Measurements from ENCODE around the gene PAX3.

Gene PAX3

DNA sequence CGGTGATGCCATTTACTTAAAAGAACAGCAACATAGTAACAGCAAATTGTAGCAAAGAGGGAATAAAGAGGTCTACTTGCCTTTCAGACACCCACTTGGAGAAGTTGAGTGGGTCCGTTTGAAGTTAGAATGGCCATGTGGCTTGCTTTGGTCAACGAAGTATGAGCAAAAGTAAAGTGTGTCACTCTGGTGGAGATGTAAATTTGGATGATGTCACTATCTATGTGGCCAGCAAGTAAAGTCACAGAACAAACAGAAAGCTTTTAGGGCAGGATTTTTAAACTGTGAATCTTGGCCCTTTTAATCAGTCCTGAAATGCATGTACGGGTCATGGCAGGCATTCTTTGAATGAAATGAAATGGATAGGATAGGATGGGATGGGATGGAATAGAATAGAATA lies 120.3 kb downstream of the PAX3 start:
- DNase-seq (ENCODE audit: low read depth, low spot score), result no peak
- Histone ChIP-seq H3K9me3 (ENCODE audit: insufficient read depth, low read length) (no peaks in the 10 kb centered on the region), H3K4me3 (ENCODE audit: insufficient read length, low read depth) (no peak overlapping the region), H3K27me3 (ENCODE audit: insufficient read depth, insufficient read length) (peaks cover 23% of the 10 kb centered on the region), H3K9ac (ENCODE audit: insufficient read length, low read depth) (no peak overlapping the region), H3K36me3 (ENCODE audit: insufficient read depth, insufficient read length, low read length) (no peaks in the 10 kb centered on the region), H3K4me1 (ENCODE audit: insufficient read depth, insufficient read length) (no peaks in the 10 kb centered on the region)
- TF ChIP-seq YY1 (IDR thresholded peaks at IDR 0.05; ENCODE audit: insufficient read depth, insufficient read length) (no peak), SUZ12 (IDR thresholded peaks at IDR 0.05; ENCODE audit: extremely low read depth, insufficient read depth, insufficient read length) (no peak), ZNF274 (IDR thresholded peaks at IDR 0.05; ENCODE audit: low read depth, low read length) (no peak)

DNA sequence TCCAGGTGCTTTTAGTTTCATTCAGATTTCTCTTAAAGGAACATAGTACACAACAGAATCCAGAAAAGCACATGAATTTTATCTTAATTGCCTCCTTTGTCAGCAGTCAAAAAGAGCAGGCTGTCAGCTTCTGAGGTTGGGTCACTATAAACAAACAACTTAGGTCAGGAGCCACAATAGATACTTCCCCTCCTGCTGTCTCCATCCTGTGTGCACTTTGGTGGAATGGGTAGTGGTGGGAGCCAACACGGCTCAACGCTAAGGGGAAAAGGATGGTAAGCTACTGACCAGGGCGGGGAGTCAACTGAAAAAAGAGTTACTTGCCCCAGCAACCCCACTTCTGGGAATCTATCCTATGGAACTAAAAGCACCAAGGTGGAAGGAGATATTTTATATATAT lies 121.9 kb downstream of the PAX3 start:
- no peaks in the 10 kb centered on the region for H3K4me1 ChIP-seq (ENCODE audit: insufficient read depth, insufficient read length)
- H3K9me3 ChIP-seq (ENCODE audit: insufficient read depth, low read length), result no peaks in the 10 kb centered on the region
- H3K27me3 ChIP-seq (ENCODE audit: insufficient read depth, insufficient read length), result peaks cover 23% of the 10 kb centered on the region
- no peak for TF ChIP-seq YY1 (IDR thresholded peaks at IDR 0.05; ENCODE audit: insufficient read depth, insufficient read length)
- TF ChIP-seq ZNF274 (IDR thresholded peaks at IDR 0.05; ENCODE audit: low read depth, low read length), result no peak
- no peak for DNase-seq (ENCODE audit: low read depth, low spot score)
- H3K4me3 ChIP-seq (ENCODE audit: insufficient read length, low read depth), result no peak overlapping the region
- no peaks in the 10 kb centered on the region for H3K36me3 ChIP-seq (ENCODE audit: insufficient read depth, insufficient read length, low read length)
- no peak overlapping the region for H3K9ac ChIP-seq (ENCODE audit: insufficient read length, low read depth)

DNA sequence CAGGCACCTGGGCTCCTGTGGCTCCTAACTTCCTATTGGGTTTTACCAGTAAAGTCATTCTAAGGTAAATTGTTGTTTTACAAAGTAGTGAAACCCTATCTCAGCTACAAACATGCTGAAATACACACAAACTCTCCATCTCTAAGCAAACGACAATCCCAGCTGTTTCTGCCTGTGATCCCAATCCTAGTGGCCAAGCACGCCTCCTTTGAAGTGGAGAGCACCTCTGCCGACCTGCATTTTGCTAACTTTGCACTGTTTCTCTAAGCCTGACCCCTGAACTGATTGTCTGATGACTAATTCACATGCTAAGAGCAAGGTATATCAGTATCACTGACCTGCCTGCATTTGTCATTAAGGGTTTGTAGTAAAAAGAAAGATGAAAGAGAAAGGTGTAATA lies 124.3 kb downstream of the PAX3 start:
- H3K9me3 ChIP-seq (ENCODE audit: insufficient read depth, low read length), result peaks cover 5% of the 10 kb centered on the region; the same call in 1 of the 2 replicates
- no peaks in the 10 kb centered on the region for H3K4me1 ChIP-seq (ENCODE audit: insufficient read depth, insufficient read length)
- TF ChIP-seq SUZ12 (IDR thresholded peaks at IDR 0.05; ENCODE audit: extremely low read depth, insufficient read depth, insufficient read length), result no peak
- TF ChIP-seq ZNF274 (IDR thresholded peaks at IDR 0.05; ENCODE audit: low read depth, low read length), result no peak
- TF ChIP-seq YY1 (IDR thresholded peaks at IDR 0.05; ENCODE audit: insufficient read depth, insufficient read length), result no peak
- H3K27me3 ChIP-seq (ENCODE audit: insufficient read depth, insufficient read length), result peaks cover 23% of the 10 kb centered on the region
- no peak for DNase-seq (ENCODE audit: low read depth, low spot score)
- H3K36me3 ChIP-seq (ENCODE audit: insufficient read depth, insufficient read length, low read length), result no peaks in the 10 kb centered on the region
- no peak overlapping the region for H3K4me3 ChIP-seq (ENCODE audit: insufficient read length, low read depth)
- no peak overlapping the region for H3K9ac ChIP-seq (ENCODE audit: insufficient read length, low read depth)

DNA sequence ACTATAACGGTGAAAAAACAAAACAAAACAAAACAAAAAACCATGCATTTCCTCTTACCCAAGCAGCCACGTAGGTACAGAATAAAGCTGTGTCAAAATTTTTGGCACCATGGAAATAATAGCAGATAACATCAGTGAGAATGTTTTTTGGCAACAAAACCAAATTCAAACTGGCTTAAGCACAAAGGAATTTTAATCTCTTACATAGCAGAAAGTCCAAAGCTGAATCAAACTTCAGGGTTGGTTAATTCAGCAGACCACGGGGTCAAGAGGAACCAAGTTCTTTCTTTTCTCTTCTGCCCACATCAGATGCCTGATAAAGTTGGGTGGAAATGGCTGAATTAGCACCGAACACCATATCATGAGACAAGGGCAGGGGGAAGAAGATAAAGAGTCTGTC lies 129.5 kb downstream of the PAX3 start:
- no peak overlapping the region for H3K4me3 ChIP-seq (ENCODE audit: insufficient read length, low read depth)
- no peaks in the 10 kb centered on the region for H3K27me3 ChIP-seq (ENCODE audit: insufficient read depth, insufficient read length)
- H3K9me3 ChIP-seq (ENCODE audit: insufficient read depth, low read length), result peaks cover 5% of the 10 kb centered on the region; the same call in 1 of the 2 replicates
- no peak for DNase-seq (ENCODE audit: low read depth, low spot score)
- TF ChIP-seq YY1 (IDR thresholded peaks at IDR 0.05; ENCODE audit: insufficient read depth, insufficient read length) (no peak), SUZ12 (IDR thresholded peaks at IDR 0.05; ENCODE audit: extremely low read depth, insufficient read depth, insufficient read length) (no peak), ZNF274 (IDR thresholded peaks at IDR 0.05; ENCODE audit: low read depth, low read length) (no peak)
- no peaks in the 10 kb centered on the region for H3K36me3 ChIP-seq (ENCODE audit: insufficient read depth, insufficient read length, low read length)
- H3K9ac ChIP-seq (ENCODE audit: insufficient read length, low read depth), result no peak overlapping the region
- H3K4me1 ChIP-seq (ENCODE audit: insufficient read depth, insufficient read length), result no peaks in the 10 kb centered on the region

DNA sequence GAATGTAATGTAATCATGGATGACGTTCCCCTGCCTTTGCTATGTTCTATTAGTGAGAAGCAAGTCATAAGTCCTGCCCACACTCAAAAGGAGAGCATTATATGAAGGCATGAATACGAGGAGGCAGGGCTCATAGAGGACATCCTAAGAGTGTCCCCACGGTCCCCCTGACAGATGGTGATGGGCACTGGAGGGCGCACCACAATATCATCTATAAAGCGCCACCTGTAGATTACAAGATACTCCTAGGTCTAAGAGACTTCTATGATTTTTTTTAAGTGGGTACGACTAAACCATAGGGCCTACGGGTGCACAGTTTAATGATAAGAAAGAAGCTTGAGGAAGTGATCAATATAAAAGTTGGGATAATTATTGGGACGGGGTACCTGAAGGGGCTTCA lies 131.0 kb downstream of the PAX3 start:
- Histone ChIP-seq H3K4me3 (ENCODE audit: insufficient read length, low read depth) (no peak overlapping the region), H3K4me1 (ENCODE audit: insufficient read depth, insufficient read length) (no peaks in the 10 kb centered on the region), H3K9me3 (ENCODE audit: insufficient read depth, low read length) (peaks cover 5% of the 10 kb centered on the region; the same call in 1 of the 2 replicates), H3K9ac (ENCODE audit: insufficient read length, low read depth) (no peak overlapping the region), H3K36me3 (ENCODE audit: insufficient read depth, insufficient read length, low read length) (no peaks in the 10 kb centered on the region), H3K27me3 (ENCODE audit: insufficient read depth, insufficient read length) (no peaks in the 10 kb centered on the region)
- DNase-seq (ENCODE audit: low read depth, low spot score), result no peak
- TF ChIP-seq SUZ12 (IDR thresholded peaks at IDR 0.05; ENCODE audit: extremely low read depth, insufficient read depth, insufficient read length) (no peak), ZNF274 (IDR thresholded peaks at IDR 0.05; ENCODE audit: low read depth, low read length) (no peak), YY1 (IDR thresholded peaks at IDR 0.05; ENCODE audit: insufficient read depth, insufficient read length) (no peak)

DNA sequence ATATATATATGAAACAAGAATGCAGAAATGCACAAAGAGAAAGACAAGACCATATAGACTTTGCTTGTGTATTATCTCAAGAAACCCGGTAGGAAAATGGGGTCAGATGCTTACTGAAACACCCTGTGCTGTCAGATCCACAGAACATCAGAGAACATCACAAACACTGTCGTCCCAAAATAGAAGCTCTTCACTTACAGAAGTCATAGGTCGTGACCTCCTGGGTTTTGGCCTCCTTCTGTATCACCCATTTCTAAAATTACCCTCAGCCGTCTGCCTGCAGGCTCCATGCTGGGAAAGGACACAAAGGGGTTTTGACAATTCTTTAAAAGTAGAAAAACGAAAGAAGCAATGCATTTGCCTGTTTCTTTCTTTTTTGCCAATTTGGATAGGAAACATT lies 137.9 kb downstream of the PAX3 start:
- H3K4me1 ChIP-seq (ENCODE audit: insufficient read depth, insufficient read length), result no peaks in the 10 kb centered on the region
- DNase-seq (ENCODE audit: low read depth, low spot score), result no peak
- H3K9me3 ChIP-seq (ENCODE audit: insufficient read depth, low read length), result peaks cover 5% of the 10 kb centered on the region; the same call in 1 of the 2 replicates

DNA sequence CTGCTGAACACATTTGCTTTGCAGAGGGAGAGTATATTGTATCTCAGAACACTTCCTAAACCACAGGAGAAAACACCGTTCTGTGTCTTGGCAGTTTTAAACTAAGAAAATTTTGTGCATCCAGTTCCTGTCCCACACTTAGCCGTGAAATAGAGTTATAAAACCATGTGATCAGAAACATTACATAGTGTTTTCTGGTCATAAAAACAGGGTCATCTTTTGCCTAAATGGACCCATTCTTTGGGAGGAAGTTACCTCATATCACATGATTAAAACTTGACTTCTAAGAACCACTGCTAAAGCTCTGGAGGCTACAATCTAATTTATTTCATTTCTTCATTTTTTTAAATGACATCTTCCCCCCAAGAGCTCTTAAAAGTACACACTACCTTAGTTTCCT lies 138.7 kb downstream of the PAX3 start:
- Histone ChIP-seq H3K4me3 (ENCODE audit: insufficient read length, low read depth) (no peak overlapping the region), H3K4me1 (ENCODE audit: insufficient read depth, insufficient read length) (no peaks in the 10 kb centered on the region), H3K27me3 (ENCODE audit: insufficient read depth, insufficient read length) (no peaks in the 10 kb centered on the region), H3K36me3 (ENCODE audit: insufficient read depth, insufficient read length, low read length) (no peaks in the 10 kb centered on the region), H3K9ac (ENCODE audit: insufficient read length, low read depth) (no peak overlapping the region), H3K9me3 (ENCODE audit: insufficient read depth, low read length) (peaks cover 5% of the 10 kb centered on the region; the same call in 1 of the 2 replicates)
- no peak for DNase-seq (ENCODE audit: low read depth, low spot score)
- TF ChIP-seq SUZ12 (IDR thresholded peaks at IDR 0.05; ENCODE audit: extremely low read depth, insufficient read depth, insufficient read length) (no peak), YY1 (IDR thresholded peaks at IDR 0.05; ENCODE audit: insufficient read depth, insufficient read length) (no peak), ZNF274 (IDR thresholded peaks at IDR 0.05; ENCODE audit: low read depth, low read length) (no peak)

More for the DNA sequence above, 137.9 kb downstream of the PAX3 start:
- Histone ChIP-seq H3K4me3 (ENCODE audit: insufficient read length, low read depth) (no peak overlapping the region), H3K9ac (ENCODE audit: insufficient read length, low read depth) (no peak overlapping the region), H3K27me3 (ENCODE audit: insufficient read depth, insufficient read length) (no peaks in the 10 kb centered on the region), H3K36me3 (ENCODE audit: insufficient read depth, insufficient read length, low read length) (no peaks in the 10 kb centered on the region)
- TF ChIP-seq SUZ12 (IDR thresholded peaks at IDR 0.05; ENCODE audit: extremely low read depth, insufficient read depth, insufficient read length) (no peak), ZNF274 (IDR thresholded peaks at IDR 0.05; ENCODE audit: low read depth, low read length) (no peak), YY1 (IDR thresholded peaks at IDR 0.05; ENCODE audit: insufficient read depth, insufficient read length) (no peak)
